GM15510 (cell line): Measurements from ENCODE around the gene STK32A.

Experiments used
- POLR2A ChIP-seq: IDR thresholded peaks from 3 replicates; pipeline ENCODE4 v1.6.1; 2011; ENCODE audit warnings: borderline replicate concordance; ENCODE audit not compliant: insufficient read length; ENCODE audit errors: extremely low read depth

Gene STK32A

GRCh38 chr5:147310059-147310704, 75.4 kb downstream of the STK32A start:
- TF ChIP-seq POLR2A = no peak

GRCh38 chr5:147317978-147318684, 83.3 kb downstream of the STK32A start:
- no peak for TF ChIP-seq POLR2A

GRCh38 chr5:147321569-147321968, 86.7 kb downstream of the STK32A start:
- no peak for TF ChIP-seq POLR2A

GRCh38 chr5:147327421-147327820, 92.6 kb downstream of the STK32A start:
- TF ChIP-seq POLR2A = no peak

- no peak for TF ChIP-seq POLR2A
These were observed 93.1 kb downstream of the STK32A start for GRCh38 chr5:147327905-147328304.

GRCh38 chr5:147332658-147333057, 97.8 kb downstream of the STK32A start:
- no peak for TF ChIP-seq POLR2A

GRCh38 chr5:147336876-147337275, 102.0 kb downstream of the STK32A start:
- no peak for TF ChIP-seq POLR2A

GRCh38 chr5:147339313-147339712, 104.5 kb downstream of the STK32A start:
- TF ChIP-seq POLR2A = no peak

- no peak for TF ChIP-seq POLR2A
These were observed 106.1 kb downstream of the STK32A start for GRCh38 chr5:147340941-147341340.

GRCh38 chr5:147341345-147341744, 106.5 kb downstream of the STK32A start:
- no peak for TF ChIP-seq POLR2A

GRCh38 chr5:147344861-147345260, 110.0 kb downstream of the STK32A start:
- no peak for TF ChIP-seq POLR2A

GRCh38 chr5:147346006-147346561, 111.3 kb downstream of the STK32A start:
- no peak for TF ChIP-seq POLR2A

GRCh38 chr5:147348046-147348445, 113.2 kb downstream of the STK32A start:
- no peak for TF ChIP-seq POLR2A

- no peak for TF ChIP-seq POLR2A
These were observed 113.6 kb downstream of the STK32A start for GRCh38 chr5:147348451-147348850.

- no peak for TF ChIP-seq POLR2A
These were observed 114.4 kb downstream of the STK32A start for GRCh38 chr5:147349241-147349640.

- no peak for TF ChIP-seq POLR2A
These were observed 124.3 kb downstream of the STK32A start for GRCh38 chr5:147359101-147359500.

GRCh38 chr5:147359581-147359980, 124.8 kb downstream of the STK32A start:
- no peak for TF ChIP-seq POLR2A

- no peak for TF ChIP-seq POLR2A
These were observed 126.0 kb downstream of the STK32A start for GRCh38 chr5:147360816-147361215.
